IMR-90 (cell line): ENCODE results near the gene ARFGAP3. TPM values are rescaled to one million over a fixed set of nuclear protein-coding genes. Genes with fewer than 3 reads are reported as not detected.

Experiments used
- ATAC-seq: fragments of 200-7000 bp; cut with Tn5 transposase; 2 replicates; pipeline ENCODE4 v1.9.1; 2020; ENCODE audit warnings: low read depth, mild to moderate bottlenecking, moderate library complexity
- BruUV-seq: library from RNA; stranded (reverse); fragments of 400-500 nt; replicated peaks from 2 replicates; lab custom pipeline; 2021; lab: Mats Ljungman, UMichigan
- CTCF ChIA-PET: fragments of 300-600 bp; formaldehyde crosslinking; extraction: SDS; loops from one replicate; lab custom pipeline; 2021; ENCODE audit warnings: antibody characterized with exemption; lab: Yijun Ruan, JAX
- POLR2A ChIA-PET: fragments of 300-600 bp; sonication (Branson Sonifier 250); formaldehyde crosslinking; loops from one replicate; lab custom pipeline; 2022; ENCODE audit warnings: antibody characterized with exemption; ENCODE audit not compliant: unreplicated experiment; lab: Charles Lee
- DNase-seq: peaks from one replicate; pipeline ENCODE4 v3.0.0; 2013
- H2AFZ ChIP-seq: replicated peaks from 2 replicates; pipeline ENCODE3; 2013; ENCODE audit warnings: low read length, mild to moderate bottlenecking; ENCODE audit not compliant: poor library complexity
- H2AK5ac ChIP-seq: 2 replicates; pipeline ENCODE4 v1.6.1; 2013; ENCODE audit warnings: low read depth, low read length, inconsistent platforms
- H2AK9ac ChIP-seq: replicated peaks from 2 replicates; pipeline ENCODE3; 2013; ENCODE audit warnings: mild to moderate bottlenecking, low read depth, low read length, moderate library complexity; ENCODE audit not compliant: poor library complexity
- H2BK120ac ChIP-seq: 2 replicates; pipeline ENCODE4 v1.6.1; 2013; ENCODE audit warnings: low read depth, low read length, inconsistent platforms
- H2BK15ac ChIP-seq: 3 replicates; pipeline ENCODE4 v1.6.1; 2013; ENCODE audit warnings: low read depth, low read length, inconsistent platforms
- H2BK20ac ChIP-seq: 2 replicates; pipeline ENCODE4 v1.6.1; 2013; ENCODE audit warnings: low read depth, mild to moderate bottlenecking, inconsistent platforms, low read length, moderate library complexity
- H2BK5ac ChIP-seq: 2 replicates; pipeline ENCODE4 v1.6.1; 2013; ENCODE audit warnings: mild to moderate bottlenecking, low read depth, low read length, inconsistent platforms; ENCODE audit not compliant: poor library complexity, severe bottlenecking
- H3K14ac ChIP-seq: replicated peaks from 2 replicates; pipeline ENCODE4 v1.6.1; 2013; ENCODE audit warnings: low read depth, low read length, inconsistent platforms
- H3K18ac ChIP-seq: 2 replicates; pipeline ENCODE4 v1.6.1; 2013; ENCODE audit warnings: low read depth, low read length, control low read depth
- H3K23ac ChIP-seq: 2 replicates; pipeline ENCODE4 v1.6.1; 2013; ENCODE audit warnings: low read depth, low read length, inconsistent platforms
- H3K27ac ChIP-seq: 2 replicates; pipeline ENCODE4 v1.5.1; 2013; ENCODE audit warnings: mild to moderate bottlenecking, control low read depth, low read length; ENCODE audit not compliant: insufficient read depth
- H3K27me3 ChIP-seq: 2 replicates; pipeline ENCODE4 v1.6.1; 2013; ENCODE audit warnings: low read length; ENCODE audit not compliant: control insufficient read depth, insufficient read depth
- H3K36me3 ChIP-seq: 2 replicates; pipeline ENCODE4 v1.6.1; 2013; ENCODE audit warnings: low read length, mixed read lengths; ENCODE audit not compliant: control insufficient read depth, insufficient read depth
- H3K4ac ChIP-seq: 2 replicates; pipeline ENCODE4 v1.6.1; 2013; ENCODE audit warnings: low read depth, low read length, inconsistent platforms
- H3K4me1 ChIP-seq: 2 replicates; pipeline ENCODE4 v1.6.1; 2013; ENCODE audit warnings: low read length, mixed read lengths; ENCODE audit not compliant: control insufficient read depth, insufficient read depth
- H3K4me2 ChIP-seq: 2 replicates; pipeline ENCODE4 v1.6.1; 2013; ENCODE audit warnings: low read depth, mild to moderate bottlenecking, control low read depth, low read length, moderate library complexity
- H3K4me3 ChIP-seq: 2 replicates; pipeline ENCODE4 v1.5.1; 2013; ENCODE audit warnings: low read depth, mild to moderate bottlenecking, control low read depth, low read length, moderate library complexity; ENCODE audit not compliant: insufficient read depth
- H3K56ac ChIP-seq: 2 replicates; pipeline ENCODE4 v1.6.1; 2013; ENCODE audit warnings: low read length, inconsistent platforms; ENCODE audit not compliant: insufficient read depth; ENCODE audit errors: extremely low read depth
- H3K79me1 ChIP-seq, 2 experiments: 2 replicates each; pipeline ENCODE4 v1.6.1; 2013; ENCODE audit warnings: low read length in 2 of 2, inconsistent platforms in 1 of 2, low read depth in 1 of 2
- H3K9ac ChIP-seq: 2 replicates; pipeline ENCODE4 v1.6.1; 2013; ENCODE audit warnings: low read depth, low read length, control low read depth
- H3K9me1 ChIP-seq: 2 replicates; pipeline ENCODE4 v1.6.1; 2013; ENCODE audit warnings: low read length, inconsistent platforms; ENCODE audit not compliant: insufficient read depth
- H3K9me3 ChIP-seq: 2 replicates; pipeline ENCODE4 v1.6.1; 2013; ENCODE audit warnings: low read length; ENCODE audit not compliant: control insufficient read depth, insufficient read depth
- H4K20me1 ChIP-seq: 2 replicates; pipeline ENCODE4 v1.6.1; 2013; ENCODE audit warnings: low read length, inconsistent platforms; ENCODE audit not compliant: insufficient read depth
- H4K5ac ChIP-seq: 2 replicates; pipeline ENCODE4 v1.6.1; 2013; ENCODE audit warnings: mild to moderate bottlenecking, low read depth, low read length, control low read depth
- H4K8ac ChIP-seq, 2 experiments: 2 replicates each; pipeline ENCODE4 v1.6.1; 2013; ENCODE audit warnings: low read depth in 2 of 2, low read length in 2 of 2, control low read depth in 1 of 2, inconsistent platforms in 1 of 2
- H4K91ac ChIP-seq: 2 replicates; pipeline ENCODE4 v1.6.1; 2013; ENCODE audit warnings: low read depth, low read length, inconsistent platforms; ENCODE audit not compliant: insufficient read depth
- BHLHE40 ChIP-seq: fragments of 150-350 bp; IDR thresholded peaks from 2 replicates; pipeline ENCODE4 v1.6.1; 2016; ENCODE audit warnings: mild to moderate bottlenecking, low read depth, low read length
- CTCF ChIP-seq: conservative IDR thresholded peaks from 2 replicates; pipeline ENCODE4 v1.5.1; 2012; ENCODE audit warnings: mild to moderate bottlenecking, low read depth, low read length, improper control_type of control experiment
- MAFK ChIP-seq: IDR thresholded peaks from 2 replicates; pipeline ENCODE4 v1.6.1; 2012; ENCODE audit warnings: low read depth, low read length, improper control_type of control experiment
- MAZ ChIP-seq: IDR thresholded peaks from 2 replicates; pipeline ENCODE4 v1.6.1; 2012; ENCODE audit warnings: low read depth, mild to moderate bottlenecking, low read length, improper control_type of control experiment, moderate library complexity, borderline replicate concordance
- MXI1 ChIP-seq: IDR thresholded peaks from 2 replicates; pipeline ENCODE4 v1.6.1; 2012; ENCODE audit warnings: low read depth, mild to moderate bottlenecking, low read length, moderate library complexity, borderline replicate concordance
- RAD21 ChIP-seq: IDR thresholded peaks from 2 replicates; pipeline ENCODE4 v1.6.1; 2012; ENCODE audit warnings: low read length, improper control_type of control experiment
- RCOR1 ChIP-seq: IDR thresholded peaks from 2 replicates; pipeline ENCODE4 v1.6.1; 2012; ENCODE audit warnings: mild to moderate bottlenecking, low read length, improper control_type of control experiment; ENCODE audit not compliant: insufficient replicate concordance
- WGBS, 2 experiments: methylation state at CpG; one replicate each; pipeline versions ENCODE4 v1.1.5 to v1.1.7; 2013; ENCODE audit warnings: missing lambda C conversion rate in 2 of 2; ENCODE audit not compliant: insufficient read length in 1 of 2; ENCODE audit errors: extremely low coverage in 2 of 2; 5-methylcytosine and 5-hydroxymethylcytosine counted together
- dilution Hi-C: fragments of 300-500 bp; cut with HindIII; formaldehyde crosslinking; loops from one replicate; pipeline ENCODE4 v1.14.3; 2018; ENCODE audit warnings: low sequenced_read_pairs; ENCODE audit not compliant: unreplicated experiment
- in situ Hi-C: fragments of 300-500 bp; cut with MboI; formaldehyde crosslinking; loops from 3 replicates; pipeline ENCODE4 v1.14.3; 2019; ENCODE audit warnings: low sequenced_read_pairs, inconsistent platforms, mixed read lengths
- intact Hi-C: fragments of 100-400 bp; cut with micrococcal nuclease; formaldehyde crosslinking; loops from 2 replicates; pipeline ENCODE4 v1.10.0; 2022
- polyA plus RNA-seq, 3 experiments: library from polyadenylated mRNA; depleted of rRNA; stranded (reverse); fragments of >200 nt; gene quantifications; 2 replicates each; pipeline ENCODE4 v1.2.3, GENCODE V29; 2012; ENCODE audit warnings: low replicate concordance in 1 of 3
- total RNA-seq: library from RNA; depleted of rRNA; stranded (reverse); fragments of >200 nt; gene quantifications from 2 replicates; pipeline ENCODE4 v1.2.3, GENCODE V29; 2012

The ARFGAP3 gene
- total and polyA plus RNA-seq, 2 of the 4 experiments (the other 2 are of a cell fraction), result 50.0 to 70.1 TPM

- Histone ChIP-seq H4K5ac (no peak overlapping the region), H4K91ac (no peak overlapping the region), H3K79me1 (peaks cover 55 to 89% of the 10 kb centered on the region in 2 experiments), H3K4me1 (peaks cover 17% of the 10 kb centered on the region), H3K18ac (no peak overlapping the region), H2AK5ac (no peak overlapping the region), H2AFZ (no peak overlapping the region), H3K56ac (no peak overlapping the region), H3K14ac (no peak overlapping the region), H3K4me3 (no peak overlapping the region), H4K8ac (no peak overlapping the region), H2BK5ac (no peak overlapping the region), H3K36me3 (peaks cover 29% of the 10 kb centered on the region), H3K23ac (no peak overlapping the region; the same call in 1 of the 2 replicates), H3K27ac (no peak overlapping the region), H3K4ac (no peak overlapping the region), H2BK15ac (no peak overlapping the region), H2AK9ac (no peak overlapping the region), H3K27me3 (no peaks in the 10 kb centered on the region), H3K9me3 (no peaks in the 10 kb centered on the region), H2BK120ac (no peak overlapping the region), H2BK20ac (no peak overlapping the region), H3K4me2 (no peak overlapping the region), H3K9ac (no peak overlapping the region), H3K9me1 (peaks cover 32% of the 10 kb centered on the region), H4K20me1 (peaks cover 62% of the 10 kb centered on the region)
- no peak for DNase-seq
- ChIA-PET POLR2A (no interaction called here), CTCF (no interaction called here)
- in situ Hi-C loops, result no loop called here
- intact Hi-C loops, result no loop called here
- ATAC-seq, result no peak
- dilution Hi-C loops, result no loop called here
- WGBS, 2 experiments, result no CpG with 5 or more reads among the region's 3 CpGs
- no peak for TF ChIP-seq RAD21
- no peak for TF ChIP-seq MAZ
- TF ChIP-seq RCOR1, result no peak
- TF ChIP-seq MXI1, result no peak
- no peak for TF ChIP-seq MAFK
- no peak for TF ChIP-seq BHLHE40
- no peak for TF ChIP-seq CTCF
- BruUV-seq, result no TSS peak
Measured at GRCh38 chr22:42847110-42847509, 10.0 kb downstream of the ARFGAP3 start.
